WTC11 (cell line): Measurements from ENCODE around the gene HORMAD1.
"Not testable (repeated sequence)": the region's sequence is repeated elsewhere in the genome, so short reads cannot be mapped to it uniquely, and the experiment has no call there.

ENCODE experiments used
- ATF2 ChIP-seq: sonication (generic); formaldehyde crosslinking; IDR thresholded peaks from 2 replicates; pipeline ENCODE4 v1.8.1; 2022; ENCODE audit warnings: low read depth, missing genetic modification reagents, borderline replicate concordance
- TF ChIP-seq, protein P1 (sequence below): fragments of 200-600 bp; IDR thresholded peaks from 2 replicates; pipeline ENCODE4 v1.8.0; 2022; ENCODE audit warnings: antibody characterized with exemption

GRCh38 chr1:150657064-150657463 is 63.6 kb downstream of the HORMAD1 start:
- TF ChIP-seq, protein P1, sequence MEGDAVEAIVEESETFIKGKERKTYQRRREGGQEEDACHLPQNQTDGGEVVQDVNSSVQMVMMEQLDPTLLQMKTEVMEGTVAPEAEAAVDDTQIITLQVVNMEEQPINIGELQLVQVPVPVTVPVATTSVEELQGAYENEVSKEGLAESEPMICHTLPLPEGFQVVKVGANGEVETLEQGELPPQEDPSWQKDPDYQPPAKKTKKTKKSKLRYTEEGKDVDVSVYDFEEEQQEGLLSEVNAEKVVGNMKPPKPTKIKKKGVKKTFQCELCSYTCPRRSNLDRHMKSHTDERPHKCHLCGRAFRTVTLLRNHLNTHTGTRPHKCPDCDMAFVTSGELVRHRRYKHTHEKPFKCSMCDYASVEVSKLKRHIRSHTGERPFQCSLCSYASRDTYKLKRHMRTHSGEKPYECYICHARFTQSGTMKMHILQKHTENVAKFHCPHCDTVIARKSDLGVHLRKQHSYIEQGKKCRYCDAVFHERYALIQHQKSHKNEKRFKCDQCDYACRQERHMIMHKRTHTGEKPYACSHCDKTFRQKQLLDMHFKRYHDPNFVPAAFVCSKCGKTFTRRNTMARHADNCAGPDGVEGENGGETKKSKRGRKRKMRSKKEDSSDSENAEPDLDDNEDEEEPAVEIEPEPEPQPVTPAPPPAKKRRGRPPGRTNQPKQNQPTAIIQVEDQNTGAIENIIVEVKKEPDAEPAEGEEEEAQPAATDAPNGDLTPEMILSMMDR: not testable (repeated sequence)
- not testable (repeated sequence) for TF ChIP-seq ATF2 (CRISPR knock-in tag)
